Tibial artery (tissue), 4 donors: Measurements from ENCODE around the gene LTO1.
"Not testable (repeated sequence)": the region's sequence is repeated elsewhere in the genome, so short reads cannot be mapped to it uniquely, and the experiment has no call there.

Source experiments
- DNase-seq, 2 donors: peaks; one replicate each; pipeline ENCODE4 v3.0.0-alpha.2; 2019
- H3K27ac ChIP-seq, 2 donors: fragments of 200-600 bp; sonication (generic) in 1 of 2; 1 replicate in 1 of 2; 2 replicates in 1 of 2; pipeline ENCODE4 v1.5.1; 2018 to 2019; ENCODE audit warnings: mild to moderate bottlenecking in 1 of 2
- H3K27me3 ChIP-seq, 2 donors: fragments of 200-600 bp; sonication (generic) in 1 of 2; one replicate each; pipeline versions ENCODE4 v1.5.1 to v1.6.0; 2016 to 2019
- H3K36me3 ChIP-seq, 3 donors: fragments of 200-600 bp; sonication (generic) in 2 of 3; one replicate each; pipeline ENCODE4 v1.5.1; 2016 to 2019; ENCODE audit warnings: mild to moderate bottlenecking in 2 of 3
- H3K4me1 ChIP-seq, 4 donors: fragments of 200-600 bp; sonication (generic) in 2 of 4; 1 replicate in 3 of 4; 2 replicates in 1 of 4; pipeline ENCODE4 v1.5.1; 2016 to 2019
- H3K4me3 ChIP-seq, 2 donors: fragments of 200-600 bp; sonication (generic) in 1 of 2; 1 replicate in 1 of 2; 2 replicates in 1 of 2; pipeline ENCODE4 v1.5.1; 2018 to 2019; ENCODE audit warnings: mild to moderate bottlenecking in 2 of 2
- H3K9me3 ChIP-seq, 3 donors: fragments of 200-600 bp; sonication (generic) in 1 of 3; one replicate each; pipeline ENCODE4 v1.5.1; 2016 to 2019
- CTCF ChIP-seq, 2 experiments: fragments of 200-600 bp in 1 of 2; fragments of 450-650 bp in 1 of 2; IDR thresholded peaks; one replicate each; pipeline ENCODE4 v1.5.1; 2017 to 2019; ENCODE audit warnings: antibody characterized with exemption in 2 of 2, mild to moderate bottlenecking in 1 of 2, moderate library complexity in 1 of 2
- intact Hi-C: fragments of 100-400 bp; cut with DNase I; formaldehyde crosslinking; loops from one replicate; pipeline ENCODE4 v1.15.0; 2023; ENCODE audit warnings: low total_unique reads

The LTO1 gene

GRCh38 chr11:69698362-69698761 lies 23.2 kb upstream of the LTO1 start:
- Histone ChIP-seq H3K36me3 (no peaks in the 10 kb centered on the region), H3K27me3 (peaks cover 0 to 89% of the 10 kb centered on the region in 2 donors), H3K9me3 (no peaks in the 10 kb centered on the region), H3K27ac (no peak overlapping the region), H3K4me3 (no peak overlapping the region), H3K4me1 (peaks cover 0 to 14% (median 8%) of the 10 kb centered on the region in 4 donors)
- intact Hi-C loops = no loop called here
- peak in 1 of 2 donors; percentile 12 for DNase-seq
- no peak for TF ChIP-seq CTCF (IDR thresholded peaks at IDR 0.05)

- intact Hi-C loops = no loop called here
- H3K4me3 ChIP-seq = no peak overlapping the region
- DNase-seq = peak in 1 of 2 donors; percentile 37
- TF ChIP-seq CTCF (IDR thresholded peaks at IDR 0.05) = no peak
- H3K27me3 ChIP-seq = peaks cover 0 to 84% of the 10 kb centered on the region in 2 donors
- no peaks in the 10 kb centered on the region for H3K36me3 ChIP-seq
- H3K9me3 ChIP-seq = no peaks in the 10 kb centered on the region
- no peak overlapping the region for H3K27ac ChIP-seq
- peaks cover 0 to 9% (median 6%) of the 10 kb centered on the region in 4 donors for H3K4me1 ChIP-seq
Observed at GRCh38 chr11:69697861-69698260, 22.7 kb upstream of the LTO1 start.

GRCh38 chr11:69697469-69697843 lies 22.3 kb upstream of the LTO1 start:
- H3K27me3 ChIP-seq = peaks cover 0 to 80% of the 10 kb centered on the region in 2 donors
- DNase-seq = peak in 1 of 2 donors; percentile 44
- H3K27ac ChIP-seq = no peak overlapping the region

GRCh38 chr11:69696749-69697468 lies 21.8 kb upstream of the LTO1 start:
- H3K27me3 ChIP-seq = peaks cover 0 to 75% of the 10 kb centered on the region in 2 donors
- DNase-seq = peak in 1 of 2 donors; percentile 34
- intact Hi-C loops = no loop called here

More at GRCh38 chr11:69697469-69697843, 22.3 kb upstream of the LTO1 start:
- H3K9me3 ChIP-seq = peaks cover 0 to 2% (median 0%) of the 10 kb centered on the region in 3 donors
- no peaks in the 10 kb centered on the region for H3K36me3 ChIP-seq
- no peak overlapping the region for H3K4me3 ChIP-seq
- TF ChIP-seq CTCF (IDR thresholded peaks at IDR 0.05) = no peak
- intact Hi-C loops = no loop called here
- peaks cover 0 to 6% (median 4%) of the 10 kb centered on the region in 4 donors for H3K4me1 ChIP-seq

GRCh38 chr11:69695995-69696394 lies 20.8 kb upstream of the LTO1 start:
- intact Hi-C loops, H3K9me3 ChIP-seq: not testable (repeated sequence)
- peaks cover 0 to 75% of the 10 kb centered on the region in 2 donors for H3K27me3 ChIP-seq

More at GRCh38 chr11:69696749-69697468, 21.8 kb upstream of the LTO1 start:
- no peak overlapping the region for H3K4me3 ChIP-seq
- H3K36me3 ChIP-seq = no peaks in the 10 kb centered on the region
- TF ChIP-seq CTCF (IDR thresholded peaks at IDR 0.05) = no peak
- H3K9me3 ChIP-seq = peaks cover 0 to 7% (median 0%) of the 10 kb centered on the region in 3 donors
- H3K27ac ChIP-seq = no peak overlapping the region
- H3K4me1 ChIP-seq = peaks cover 0 to under 1% (median 0%) of the 10 kb centered on the region in 4 donors

GRCh38 chr11:69695581-69695980 lies 20.4 kb upstream of the LTO1 start:
- Histone ChIP-seq H3K4me3 (no peak overlapping the region), H3K4me1 (no peaks in the 10 kb centered on the region), H3K27me3 (peaks cover 0 to 75% of the 10 kb centered on the region in 2 donors), H3K36me3 (no peaks in the 10 kb centered on the region), H3K27ac (no peak overlapping the region), H3K9me3 (peaks cover 0 to 7% (median 0%) of the 10 kb centered on the region in 3 donors)
- DNase-seq = no peak
- intact Hi-C loops = no loop called here
- no peak for TF ChIP-seq CTCF (IDR thresholded peaks at IDR 0.05)

More at GRCh38 chr11:69695995-69696394, 20.8 kb upstream of the LTO1 start:
- not testable (repeated sequence) for H3K4me1 ChIP-seq, H3K36me3 ChIP-seq, H3K27ac ChIP-seq, H3K4me3 ChIP-seq
- DNase-seq = peak in 1 of 2 donors; percentile 5
